GM19397 (cell line): ENCODE measurements around the gene CPNE4.
A peak's percentile ranks its signal among the peaks of the same experiment; 100 is the strongest.

ENCODE experiments used
- ATAC-seq: cut with Tn5 transposase; IDR thresholded peaks from one replicate; pipeline ENCODE4 v1.9.1; 2021; ENCODE audit warnings: mild to moderate bottlenecking, moderate library complexity; ENCODE audit not compliant: unreplicated experiment

The CPNE4 gene

DNA sequence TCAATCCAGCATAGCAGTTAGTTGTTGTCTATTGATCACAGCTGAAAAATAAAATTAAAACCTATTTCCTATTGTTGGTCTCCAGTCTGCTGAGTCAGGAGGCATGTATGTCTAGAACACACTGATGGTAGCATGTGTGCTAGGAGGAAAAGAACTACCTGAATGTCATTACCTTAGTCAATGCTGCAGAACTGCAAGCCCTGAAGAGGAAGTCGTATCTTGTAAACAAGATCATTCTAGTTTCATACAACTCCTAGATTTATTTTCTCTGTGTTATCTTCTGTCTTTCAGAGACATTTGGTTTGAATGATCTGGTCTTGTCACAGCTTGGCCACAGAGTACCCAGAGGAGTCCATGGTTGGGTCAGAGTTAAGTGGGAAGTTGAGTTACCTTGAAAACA is 422.1 kb downstream of the CPNE4 start:
- ATAC-seq, result no peak

DNA sequence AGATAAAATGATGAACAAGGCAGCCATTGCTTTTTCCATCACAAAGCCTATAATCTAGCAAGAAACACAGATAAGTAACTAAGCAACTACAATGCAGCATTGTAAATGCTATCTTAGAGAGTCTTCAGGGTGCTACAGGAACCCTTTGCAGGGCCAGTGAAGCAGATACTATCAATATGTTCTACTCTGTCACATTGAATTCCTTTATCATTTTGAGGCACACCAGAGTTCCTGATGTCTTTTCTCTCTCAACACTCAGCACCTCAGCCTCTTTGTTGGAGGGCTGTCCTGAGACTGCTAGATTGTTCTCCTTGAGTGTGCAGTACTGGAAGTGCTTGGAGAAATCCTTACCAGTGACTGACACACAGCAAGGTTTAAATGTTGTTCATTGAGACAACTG is 424.6 kb downstream of the CPNE4 start:
- no peak for ATAC-seq

DNA sequence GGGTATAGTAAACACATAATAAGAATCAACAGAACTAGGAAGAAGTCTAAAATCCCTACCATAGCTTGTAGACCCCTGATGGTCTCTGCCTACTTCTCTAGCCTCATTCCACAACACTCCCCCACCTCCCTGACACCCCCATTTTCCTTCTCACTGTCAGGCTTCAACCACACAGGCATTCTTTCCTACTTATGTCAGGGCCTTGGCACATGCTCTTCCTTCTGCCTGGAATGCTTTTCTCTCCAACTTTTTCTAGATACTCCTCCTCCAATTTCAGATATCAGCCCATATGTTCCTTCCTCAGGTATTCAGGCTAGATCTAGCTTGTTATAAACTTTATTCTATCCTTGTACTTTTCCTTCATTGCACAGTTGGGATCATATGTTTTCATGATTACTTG is 426.1 kb downstream of the CPNE4 start:
- no peak for ATAC-seq

DNA sequence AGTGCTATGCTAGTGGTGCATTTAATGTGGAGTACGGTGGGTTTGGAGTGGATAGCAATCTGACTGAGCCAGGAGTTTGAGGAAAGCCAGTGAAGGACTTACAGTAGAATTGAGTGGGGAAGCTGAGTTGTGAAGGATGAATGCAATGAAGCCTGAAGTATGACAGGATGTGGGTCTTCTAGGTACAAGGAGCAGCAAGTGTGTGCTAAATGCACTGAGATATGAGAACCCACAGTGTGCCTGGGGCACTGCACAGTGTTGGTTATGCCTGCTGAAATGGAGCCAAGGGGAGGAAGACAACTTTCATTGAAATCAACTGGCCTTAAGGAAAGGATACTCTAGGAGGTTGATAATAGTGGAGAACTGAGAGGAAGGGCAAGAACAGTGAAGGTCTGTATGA is 426.5 kb downstream of the CPNE4 start:
- ATAC-seq, result no peak

DNA sequence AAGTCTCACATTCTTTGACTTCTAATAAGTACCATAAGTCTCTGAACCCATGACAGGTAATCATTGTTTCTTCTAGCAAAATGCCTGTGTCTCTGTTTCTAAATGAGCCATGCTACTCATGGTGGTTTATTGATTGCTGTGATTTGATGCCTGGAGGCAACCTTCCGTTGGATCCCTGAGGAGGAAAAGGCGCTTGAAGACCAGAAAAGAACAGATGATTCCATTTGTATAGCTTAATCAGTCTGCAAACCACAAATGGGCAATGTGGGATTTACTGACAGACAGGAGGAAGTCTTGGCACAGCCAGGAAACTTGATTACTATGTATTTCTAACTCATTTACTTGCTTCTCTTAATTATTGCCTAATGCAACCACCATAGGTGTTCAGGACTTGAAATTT is 428.9 kb downstream of the CPNE4 start:
- no peak for ATAC-seq

DNA sequence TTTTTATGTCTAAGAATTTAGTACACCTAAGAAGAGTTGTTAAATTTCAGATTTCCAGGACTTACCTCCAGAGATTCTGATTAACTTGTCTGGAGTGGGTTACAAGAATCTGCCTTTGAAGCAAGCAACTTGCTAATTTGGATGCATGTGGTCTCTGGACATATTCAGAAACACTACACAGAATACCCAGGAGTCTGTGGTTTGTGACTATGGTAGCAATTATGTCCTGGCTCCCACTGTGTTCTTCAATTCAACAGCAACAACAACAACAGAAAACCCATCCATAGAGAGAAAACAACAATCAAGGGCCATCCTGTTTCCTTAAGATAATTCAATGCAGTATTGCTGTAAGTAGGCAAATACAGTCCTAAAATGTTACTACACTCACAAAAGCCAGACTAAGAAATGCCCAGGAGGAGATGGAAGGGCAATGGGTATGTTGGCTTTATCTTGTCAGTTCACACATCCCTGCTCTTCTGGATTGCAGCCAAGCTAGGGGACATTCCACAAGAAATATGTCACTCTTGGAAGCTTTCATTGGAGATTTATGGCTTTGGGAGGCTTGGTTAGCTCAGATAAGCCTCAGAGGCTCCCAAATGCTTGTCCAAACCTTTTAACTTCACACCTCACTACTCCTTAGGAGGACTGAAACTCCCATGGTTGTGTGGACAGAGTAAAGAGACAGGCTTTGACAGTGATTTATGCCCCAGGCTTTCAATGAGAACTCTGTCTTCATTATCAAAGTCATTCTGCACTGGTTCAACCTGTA is 432.6 kb downstream of the CPNE4 start:
- no peak for ATAC-seq

DNA sequence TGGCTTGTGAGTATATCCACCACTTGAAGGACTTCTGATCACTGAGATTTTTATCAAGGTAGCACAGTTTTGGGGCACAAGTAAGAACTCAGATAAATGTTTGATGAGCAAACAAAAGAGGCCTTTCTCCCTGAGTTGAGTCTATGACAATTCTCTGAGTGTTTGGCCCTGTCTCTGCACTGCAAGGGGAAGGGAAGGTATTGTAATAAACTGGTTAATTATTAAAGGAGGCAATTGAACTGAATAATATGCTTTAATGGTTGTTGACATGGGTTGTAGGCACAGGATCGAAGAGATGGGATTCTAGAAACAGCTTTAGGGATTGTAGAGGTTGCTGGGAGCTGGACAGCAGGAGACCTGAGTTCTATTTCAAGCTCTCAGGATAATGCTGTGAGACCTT is 437.0 kb downstream of the CPNE4 start:
- ATAC-seq, result no peak

DNA sequence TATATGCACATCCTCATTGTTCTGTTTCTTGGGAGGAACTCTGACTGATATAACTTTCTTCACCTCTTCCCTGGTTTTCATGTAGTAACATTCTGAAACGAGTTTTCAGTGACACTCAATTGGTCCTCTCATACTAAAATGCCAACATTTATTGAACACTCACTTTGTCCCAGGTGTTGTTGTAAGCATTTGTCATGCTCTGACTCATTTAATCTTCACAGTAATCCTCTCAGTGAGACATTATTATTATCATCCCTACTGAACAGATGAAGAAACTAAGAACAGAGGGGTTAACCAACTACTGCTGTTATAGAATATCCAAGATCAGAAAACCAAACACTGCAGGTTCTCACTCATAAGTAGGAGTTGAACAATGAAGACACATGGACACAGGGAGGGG is 437.9 kb downstream of the CPNE4 start:
- no peak for ATAC-seq

DNA sequence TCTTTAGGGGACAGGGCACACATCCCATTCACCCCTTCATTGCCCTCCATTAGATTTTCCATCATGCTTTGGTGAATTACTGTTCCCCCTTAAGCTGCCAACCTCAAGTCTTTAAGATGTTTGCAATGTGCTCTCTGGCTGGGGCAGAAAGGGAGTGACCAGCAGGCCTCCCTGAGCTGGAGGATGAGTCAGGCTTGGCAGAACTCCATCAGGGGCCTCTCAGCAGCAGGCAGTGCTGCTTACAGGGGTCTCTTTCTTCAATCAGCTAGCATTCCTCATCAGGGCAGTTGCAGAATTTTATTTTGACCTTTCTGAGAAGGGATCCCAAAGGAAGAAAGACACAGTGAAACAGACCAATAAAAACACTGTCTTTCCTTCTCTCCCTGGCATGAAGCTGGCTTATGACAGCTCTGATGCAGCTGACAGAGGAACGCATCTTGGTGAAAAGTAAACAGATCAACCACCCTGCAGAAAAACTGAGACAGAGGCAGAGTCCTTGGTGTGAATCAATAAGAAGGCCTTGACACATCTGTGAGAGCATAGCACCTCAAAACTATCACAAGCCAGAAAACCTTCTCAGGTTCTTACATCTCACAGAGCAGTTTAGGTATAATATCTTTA is 443.3 kb downstream of the CPNE4 start:
- no peak for ATAC-seq

DNA sequence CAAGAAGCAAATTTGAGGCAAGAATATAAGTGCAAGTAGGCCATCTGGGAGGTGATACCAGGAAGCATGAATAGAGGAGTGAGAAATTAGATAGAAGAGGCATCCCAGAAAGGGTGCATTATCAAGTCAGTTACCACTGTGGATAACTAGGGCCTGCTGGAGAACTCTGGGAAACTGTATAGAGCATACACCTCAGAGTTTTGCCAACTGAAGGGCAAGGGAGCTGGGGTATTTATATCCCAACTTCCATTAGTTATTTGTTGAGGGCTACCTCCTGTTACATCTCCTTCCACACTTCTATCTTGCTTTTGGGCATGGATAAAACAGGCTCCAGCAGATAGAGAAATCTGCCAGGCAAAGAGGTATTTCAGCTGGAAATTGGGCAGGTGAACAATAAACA is 448.5 kb downstream of the CPNE4 start:
- ATAC-seq, result no peak

DNA sequence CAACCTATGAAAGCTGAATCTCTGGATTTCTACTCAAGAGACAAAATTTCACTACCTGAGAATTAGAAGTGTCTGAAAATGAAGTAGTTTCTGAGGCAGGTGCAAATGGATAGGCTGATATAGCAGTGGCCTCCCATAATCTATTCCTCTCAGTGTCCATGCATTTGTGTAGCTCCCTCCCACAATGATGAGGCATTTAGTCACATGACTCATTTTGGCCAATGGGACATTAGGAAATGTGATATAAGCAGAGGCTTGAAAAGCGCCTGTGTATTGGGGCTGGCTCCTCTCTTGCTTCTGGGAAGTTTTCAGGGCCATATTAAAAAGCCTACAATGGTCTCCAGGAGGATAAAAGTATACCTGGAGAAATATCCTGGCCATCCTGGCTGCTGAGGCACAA is 452.4 kb downstream of the CPNE4 start:
- no peak for ATAC-seq

DNA sequence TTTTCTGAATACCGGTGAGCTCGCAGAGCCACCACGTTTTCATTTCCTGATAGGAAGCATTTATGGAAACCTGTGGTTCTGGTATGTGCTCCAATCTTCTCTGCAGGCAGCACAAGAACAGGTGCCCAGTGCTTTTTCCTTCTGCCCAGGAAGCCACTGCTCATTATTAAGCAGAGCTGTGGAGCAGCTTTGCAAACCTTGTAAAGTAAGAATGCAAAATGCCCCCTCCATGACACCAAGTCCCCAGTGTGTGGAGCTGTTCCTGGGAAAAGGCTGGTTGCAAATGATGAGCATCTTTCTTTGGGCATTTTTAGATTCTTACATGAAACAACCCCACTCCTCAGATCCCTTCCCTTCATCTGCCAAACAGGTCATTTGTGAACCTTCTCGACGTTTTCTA is 466.4 kb downstream of the CPNE4 start:
- ATAC-seq, result no peak

DNA sequence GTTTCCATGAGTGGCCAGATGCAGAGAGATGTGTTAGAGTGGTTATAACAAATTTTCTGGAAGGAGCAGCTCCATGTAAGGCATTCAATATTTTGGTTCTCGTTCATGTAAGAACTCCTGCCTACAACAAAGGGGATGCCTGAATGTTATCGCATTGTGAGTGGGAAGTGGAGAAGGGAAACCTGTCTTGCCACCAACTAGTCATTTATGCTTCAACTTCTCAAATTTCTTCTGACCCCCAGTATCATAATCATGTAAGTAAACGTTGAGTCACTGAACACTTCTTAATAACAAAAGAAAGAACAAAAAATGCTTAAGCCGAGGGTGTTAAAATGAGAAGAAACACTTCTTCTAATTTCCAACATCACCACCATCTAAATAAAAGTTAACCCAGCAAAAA is 470.0 kb downstream of the CPNE4 start:
- no peak for ATAC-seq

DNA sequence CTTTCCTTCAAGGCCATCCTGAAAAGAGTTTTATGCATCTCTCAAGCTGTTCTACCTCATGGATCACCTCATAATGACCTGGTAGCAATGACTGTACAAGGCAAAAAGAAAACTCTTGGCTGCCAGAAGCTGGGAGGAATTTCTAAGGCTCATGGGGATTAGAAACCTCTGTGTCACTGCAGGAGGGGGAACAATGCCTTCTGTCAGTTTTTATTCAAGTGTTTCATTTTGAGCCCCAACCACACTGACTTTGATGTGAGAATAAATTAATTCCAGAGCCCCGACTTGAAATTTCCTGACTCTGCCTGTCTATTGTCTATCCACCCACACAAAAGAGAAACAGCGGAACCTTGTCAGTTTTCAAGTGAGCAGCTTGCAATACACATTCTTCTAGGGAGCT is 473.3 kb downstream of the CPNE4 start:
- no peak for ATAC-seq

DNA sequence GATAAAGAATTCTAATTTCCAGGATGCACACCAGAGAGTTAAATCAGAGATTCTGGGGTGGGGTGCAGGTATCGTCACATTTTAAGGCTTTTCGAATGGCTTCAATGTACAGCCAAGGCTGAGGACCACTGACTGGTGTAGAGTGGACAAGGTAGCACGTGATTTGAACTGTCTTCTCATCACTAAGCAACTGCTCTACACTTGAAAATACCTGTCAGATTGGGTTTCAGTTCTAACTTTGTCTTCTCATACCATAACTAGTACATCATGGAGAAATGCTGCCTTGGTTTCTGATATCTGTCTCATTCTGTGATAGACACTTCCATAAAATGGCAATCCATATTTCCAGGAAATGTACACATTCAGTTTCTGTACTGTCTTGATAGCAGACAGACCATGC is 474.0 kb downstream of the CPNE4 start:
- no peak for ATAC-seq

DNA sequence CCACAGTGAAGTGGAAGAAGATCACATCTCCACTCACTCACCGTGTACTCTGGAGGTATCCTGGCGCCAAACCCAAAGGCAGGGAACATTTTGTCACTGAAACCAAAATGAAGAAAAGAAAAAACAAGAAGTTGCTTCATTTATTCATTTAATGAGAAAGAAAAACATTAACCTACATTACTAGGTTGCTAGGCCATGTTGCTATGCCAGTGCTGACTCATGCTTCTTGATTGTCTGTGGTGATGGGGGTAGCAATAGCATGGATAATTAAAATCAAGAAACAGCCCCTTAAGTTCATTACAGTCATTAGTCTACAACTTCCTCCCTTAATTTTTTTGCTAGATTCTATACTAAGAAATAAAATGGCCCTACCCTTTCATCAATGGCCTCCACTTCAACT is 479.4 kb downstream of the CPNE4 start:
- no peak for ATAC-seq

DNA sequence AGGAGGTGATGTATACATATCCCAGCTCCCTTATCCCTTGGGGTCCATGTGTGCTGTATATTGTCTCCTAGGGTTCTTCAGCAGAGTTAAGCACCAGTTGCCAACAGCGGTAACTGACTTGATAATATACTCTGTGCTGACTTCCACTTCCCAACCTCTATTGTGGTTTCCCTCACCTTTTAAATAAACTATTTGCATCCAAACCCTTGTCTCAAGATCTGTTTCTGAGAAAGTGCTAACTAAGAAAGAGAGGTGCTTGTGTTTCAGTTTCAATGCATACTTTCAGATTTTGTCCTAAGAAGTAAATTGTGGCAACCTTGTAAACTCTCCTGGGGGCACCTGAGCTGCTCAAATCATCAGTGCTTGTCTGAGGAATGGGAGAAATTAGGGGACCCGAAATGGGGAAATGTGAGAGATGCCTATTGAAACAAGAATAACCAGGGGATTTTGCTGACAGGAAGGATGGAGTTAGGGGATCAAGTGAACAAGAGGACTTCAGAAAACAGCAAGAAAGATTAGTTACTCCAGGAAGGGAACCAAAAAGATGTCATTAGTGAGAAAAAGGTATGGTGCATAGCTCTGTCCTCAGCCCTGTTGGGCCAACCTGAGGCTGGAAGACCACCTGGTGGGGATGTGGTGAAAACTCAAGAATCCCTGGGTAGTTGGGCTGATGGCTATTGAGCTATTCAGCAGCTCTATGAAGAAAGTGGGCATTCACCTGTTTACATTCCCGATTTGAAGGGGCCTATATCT is 481.1 kb downstream of the CPNE4 start:
- ATAC-seq, result peak; percentile 92

DNA sequence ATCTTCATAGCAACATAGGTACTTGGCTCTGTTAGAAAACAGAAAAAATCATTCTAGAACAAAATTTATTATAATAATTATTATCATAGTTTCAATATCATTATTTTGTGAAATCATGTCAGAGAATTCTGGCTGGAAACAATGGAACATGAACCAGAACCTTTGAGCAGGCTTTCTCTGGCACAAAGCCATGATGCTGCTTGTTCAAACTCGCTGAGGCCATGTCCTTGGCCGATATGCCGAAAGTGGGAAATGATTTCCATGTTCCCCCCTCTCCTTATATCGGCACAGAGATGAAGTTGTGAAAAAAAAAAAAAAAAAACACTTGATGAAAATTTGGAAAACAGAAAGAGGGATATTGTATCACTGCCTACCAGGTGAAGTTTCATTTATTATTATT is 483.1 kb downstream of the CPNE4 start:
- no peak for ATAC-seq

DNA sequence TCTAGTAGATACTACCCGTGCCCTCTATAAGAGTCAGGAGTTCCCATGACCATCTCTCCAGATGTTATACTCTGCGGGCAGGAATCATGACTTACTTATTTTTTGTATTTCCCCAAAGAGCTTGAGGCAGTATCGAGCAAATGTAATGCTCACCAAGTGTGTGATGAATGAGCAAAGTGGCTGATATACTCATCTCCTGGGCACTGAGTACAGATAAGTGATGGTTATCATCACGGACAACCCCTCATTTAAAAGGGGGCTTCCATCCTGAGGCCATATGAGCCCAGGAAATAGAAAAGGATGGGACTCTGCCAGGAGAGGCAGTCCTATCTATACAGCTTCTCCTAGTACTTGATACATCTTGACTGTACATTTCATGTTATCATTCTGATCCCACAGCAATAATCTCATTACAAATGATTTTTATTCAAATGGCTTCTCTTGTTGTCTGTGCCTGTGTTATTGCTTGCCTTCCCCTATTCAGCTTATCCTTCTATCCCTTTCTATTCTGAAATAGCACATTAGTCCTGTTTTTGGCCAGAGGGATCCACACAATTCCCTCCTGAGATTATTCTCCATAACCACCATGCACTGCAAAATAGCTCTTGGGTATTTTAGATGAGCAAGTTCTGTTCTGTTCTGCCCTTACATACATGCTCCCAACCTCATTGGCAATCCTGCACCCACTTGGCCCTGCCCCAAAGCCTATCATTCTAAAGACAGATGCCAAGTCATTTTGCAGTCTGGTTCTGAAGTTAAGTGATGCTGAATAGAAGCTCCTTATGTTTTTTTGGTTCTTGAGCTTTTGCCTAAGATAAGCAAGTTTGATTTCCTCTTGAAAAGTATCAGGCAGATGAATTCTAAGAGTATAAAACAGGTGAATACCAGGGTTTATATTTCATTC is 484.0 kb downstream of the CPNE4 start:
- no peak for ATAC-seq

DNA sequence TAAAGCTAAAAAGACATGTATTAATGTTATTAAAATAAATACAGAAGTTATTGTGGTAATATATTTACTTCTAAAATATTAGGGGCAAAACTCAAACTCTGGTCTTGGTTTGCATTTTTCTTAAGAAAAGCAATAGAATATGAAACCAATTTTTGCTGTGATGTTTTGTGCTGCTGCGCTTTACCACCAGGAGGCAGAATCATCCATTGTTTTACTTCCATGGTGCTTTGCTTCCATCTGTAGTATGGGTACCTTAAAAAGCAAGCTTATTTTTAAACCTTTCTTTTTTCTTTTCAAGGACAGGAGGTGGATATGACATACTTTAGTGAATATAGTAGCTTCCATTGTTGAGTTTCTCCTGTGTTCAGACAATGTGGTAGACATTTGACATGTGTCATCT is 485.5 kb downstream of the CPNE4 start:
- ATAC-seq, result no peak

DNA sequence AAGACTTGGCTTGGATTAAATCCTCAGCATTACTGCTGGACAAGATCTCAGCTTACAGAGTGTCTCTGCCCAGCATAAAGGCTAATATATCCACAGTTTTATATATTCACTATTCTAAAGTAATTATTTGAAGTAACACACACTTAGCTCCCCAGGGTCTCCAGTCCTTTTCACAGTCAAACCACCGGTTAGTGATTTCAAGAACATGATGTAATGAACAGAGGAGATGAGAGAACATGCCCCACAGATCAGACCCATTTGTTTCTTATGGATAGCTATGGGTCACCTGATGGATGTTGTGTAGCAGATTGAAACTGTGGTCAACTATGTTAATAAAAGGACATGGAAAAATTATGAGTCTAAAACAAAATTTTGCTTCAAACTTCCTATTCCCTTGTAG is 487.2 kb downstream of the CPNE4 start:
- no peak for ATAC-seq
